ENCODE data around the gene F7.

DNA sequence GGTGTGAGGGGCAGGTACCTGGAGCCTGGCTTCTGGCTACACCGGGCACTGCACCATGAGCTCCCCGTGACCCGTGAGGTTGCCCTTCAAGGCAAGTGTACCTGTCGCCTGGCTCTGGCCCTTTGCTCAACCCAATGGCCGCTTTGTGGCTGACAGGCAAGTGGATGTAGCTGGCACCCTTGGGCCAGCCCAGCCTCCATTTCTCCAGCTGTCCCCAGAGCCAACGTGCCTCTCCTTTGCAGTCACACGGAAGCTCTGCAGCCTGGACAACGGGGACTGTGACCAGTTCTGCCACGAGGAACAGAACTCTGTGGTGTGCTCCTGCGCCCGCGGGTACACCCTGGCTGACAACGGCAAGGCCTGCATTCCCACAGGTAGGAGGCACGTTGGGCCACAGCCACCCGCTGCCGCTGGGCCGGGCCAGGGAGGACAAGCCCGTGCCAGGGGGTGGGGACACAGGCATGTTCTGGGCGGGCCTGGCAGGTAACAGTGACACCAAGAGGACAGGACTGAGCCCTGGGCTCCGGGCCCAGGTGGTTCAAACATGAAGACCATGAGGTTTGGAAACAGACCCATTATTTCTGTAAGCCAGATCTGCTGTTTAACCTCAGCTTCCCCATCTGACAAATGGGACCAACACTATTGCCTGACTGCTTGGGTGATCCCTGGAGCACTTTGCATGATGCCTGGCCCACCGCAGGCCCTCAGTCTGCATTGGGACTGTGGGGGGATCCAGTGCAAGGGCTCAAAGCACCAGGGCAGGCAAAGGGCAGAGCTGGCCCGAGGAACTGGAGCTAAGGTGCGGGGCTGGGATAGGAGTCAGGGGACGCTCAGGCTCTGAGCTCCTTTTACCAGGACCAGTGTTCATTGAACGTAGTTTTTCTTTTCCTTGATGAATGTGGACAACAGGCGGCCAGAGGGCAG lies 35.3 kb downstream of the F7 start:
- TF ChIP-seq POLR2A (IDR thresholded peaks at IDR 0.05; ENCODE audit: low read depth, low read length) (no peak), MAFK (IDR thresholded peaks at IDR 0.05; ENCODE audit: low read depth, low read length) (no peak), RFX5 (IDR thresholded peaks at IDR 0.05; ENCODE audit: low read depth, low read length) (no peak), RCOR1 (IDR thresholded peaks at IDR 0.05; ENCODE audit: insufficient replicate concordance, low read length) (no peak), MXI1 (IDR thresholded peaks at IDR 0.05; ENCODE audit: borderline replicate concordance, low read depth, low read length) (no peak), SMC3 (IDR thresholded peaks at IDR 0.05; ENCODE audit: low read depth, low read length) (no peak), RAD21 (IDR thresholded peaks at IDR 0.05; ENCODE audit: low read length) (no peak), CEBPB (IDR thresholded peaks at IDR 0.05; ENCODE audit: low read depth, low read length) (no peak)
- TF ChIP-seq, protein P1, sequence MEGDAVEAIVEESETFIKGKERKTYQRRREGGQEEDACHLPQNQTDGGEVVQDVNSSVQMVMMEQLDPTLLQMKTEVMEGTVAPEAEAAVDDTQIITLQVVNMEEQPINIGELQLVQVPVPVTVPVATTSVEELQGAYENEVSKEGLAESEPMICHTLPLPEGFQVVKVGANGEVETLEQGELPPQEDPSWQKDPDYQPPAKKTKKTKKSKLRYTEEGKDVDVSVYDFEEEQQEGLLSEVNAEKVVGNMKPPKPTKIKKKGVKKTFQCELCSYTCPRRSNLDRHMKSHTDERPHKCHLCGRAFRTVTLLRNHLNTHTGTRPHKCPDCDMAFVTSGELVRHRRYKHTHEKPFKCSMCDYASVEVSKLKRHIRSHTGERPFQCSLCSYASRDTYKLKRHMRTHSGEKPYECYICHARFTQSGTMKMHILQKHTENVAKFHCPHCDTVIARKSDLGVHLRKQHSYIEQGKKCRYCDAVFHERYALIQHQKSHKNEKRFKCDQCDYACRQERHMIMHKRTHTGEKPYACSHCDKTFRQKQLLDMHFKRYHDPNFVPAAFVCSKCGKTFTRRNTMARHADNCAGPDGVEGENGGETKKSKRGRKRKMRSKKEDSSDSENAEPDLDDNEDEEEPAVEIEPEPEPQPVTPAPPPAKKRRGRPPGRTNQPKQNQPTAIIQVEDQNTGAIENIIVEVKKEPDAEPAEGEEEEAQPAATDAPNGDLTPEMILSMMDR (conservative IDR thresholded peaks at IDR 0.05; ENCODE audit: low read depth, low read length): no peak
- TF ChIP-seq, protein P2, sequence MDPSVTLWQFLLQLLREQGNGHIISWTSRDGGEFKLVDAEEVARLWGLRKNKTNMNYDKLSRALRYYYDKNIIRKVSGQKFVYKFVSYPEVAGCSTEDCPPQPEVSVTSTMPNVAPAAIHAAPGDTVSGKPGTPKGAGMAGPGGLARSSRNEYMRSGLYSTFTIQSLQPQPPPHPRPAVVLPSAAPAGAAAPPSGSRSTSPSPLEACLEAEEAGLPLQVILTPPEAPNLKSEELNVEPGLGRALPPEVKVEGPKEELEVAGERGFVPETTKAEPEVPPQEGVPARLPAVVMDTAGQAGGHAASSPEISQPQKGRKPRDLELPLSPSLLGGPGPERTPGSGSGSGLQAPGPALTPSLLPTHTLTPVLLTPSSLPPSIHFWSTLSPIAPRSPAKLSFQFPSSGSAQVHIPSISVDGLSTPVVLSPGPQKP (IDR thresholded peaks at IDR 0.05; ENCODE audit: borderline replicate concordance, low read depth, low read length): no peak
